H1 (cell line): ENCODE data around the gene JMJD8. TPM values are rescaled to one million over a fixed set of nuclear protein-coding genes. Genes with fewer than 3 reads are reported as not detected.

ENCODE experiments used
- CTCF ChIA-PET: fragments of 300-600 bp; sonication (Branson Sonifier 250); formaldehyde crosslinking; loops from one replicate; lab custom pipeline; 2021; ENCODE audit not compliant: partially characterized antibody; lab: Charles Lee
- POLR2A ChIA-PET: fragments of 300-600 bp; sonication (Branson Sonifier 250); formaldehyde crosslinking; loops from one replicate; lab custom pipeline; 2021; ENCODE audit warnings: inconsistent platforms; ENCODE audit not compliant: partially characterized antibody; lab: Charles Lee
- DNase-seq, 2 experiments: peaks; one replicate each; pipeline versions ENCODE4 v3.0.0 to v3.0.0-alpha.2; 2010 to 2022; ENCODE audit warnings: low spot score in 2 of 2, low read depth in 1 of 2, mixed read lengths in 1 of 2
- FAIRE-seq: peaks from 2 replicates; lab custom pipeline; 2011; peaks lifted over from hg19 to GRCh38; lab: Jason Lieb, UNC
- H2AFZ ChIP-seq: 2 replicates; pipeline ENCODE4 v1.8.1; 2012; ENCODE audit warnings: low read length, inconsistent platforms
- H2AK5ac ChIP-seq: 2 replicates; pipeline ENCODE4 v1.6.1; 2013; ENCODE audit warnings: low read depth, low read length
- H2BK120ac ChIP-seq: replicated peaks from 2 replicates; pipeline ENCODE3; 2013; ENCODE audit warnings: low read depth, low read length, inconsistent platforms
- H2BK12ac ChIP-seq: 2 replicates; pipeline ENCODE4 v1.6.1; 2013; ENCODE audit warnings: low read depth, low read length
- H2BK15ac ChIP-seq: 2 replicates; pipeline ENCODE4 v1.6.1; 2013; ENCODE audit warnings: low read length
- H2BK20ac ChIP-seq: 2 replicates; pipeline ENCODE4 v1.6.1; 2013; ENCODE audit warnings: low read length
- H2BK5ac ChIP-seq: 2 replicates; pipeline ENCODE4 v1.6.1; 2013; ENCODE audit warnings: low read depth, low read length
- H3K14ac ChIP-seq: 2 replicates; pipeline ENCODE4 v1.6.1; 2013; ENCODE audit warnings: inconsistent platforms; ENCODE audit not compliant: insufficient read length
- H3K18ac ChIP-seq: 2 replicates; pipeline ENCODE4 v1.6.1; 2013; ENCODE audit warnings: low read length; ENCODE audit errors: extremely low read depth
- H3K23ac ChIP-seq: 2 replicates; pipeline ENCODE4 v1.6.1; 2013; ENCODE audit warnings: inconsistent platforms; ENCODE audit not compliant: insufficient read length
- H3K23me2 ChIP-seq: 2 replicates; pipeline ENCODE4 v1.6.1; 2013; ENCODE audit warnings: low read depth, low read length
- H3K27ac ChIP-seq: 2 replicates; pipeline ENCODE4 v1.6.1; 2011; ENCODE audit warnings: low read depth, low read length, inconsistent platforms
- H3K27me3 ChIP-seq, 4 experiments: replicated peaks in 1 of 4; 1 replicate in 1 of 4; 2 replicates in 3 of 4; pipeline versions ENCODE4 v1.6.1 to v1.8.1; 2011 to 2013; ENCODE audit warnings: low read length in 3 of 4, mild to moderate bottlenecking in 3 of 4, inconsistent platforms in 2 of 4, mixed read lengths in 2 of 4, moderate library complexity in 1 of 4; ENCODE audit not compliant: control insufficient read depth in 3 of 4, insufficient read depth in 3 of 4; ENCODE audit errors: extremely low read depth in 1 of 4
- H3K36me3 ChIP-seq, 4 experiments: 2 replicates each; pipeline versions ENCODE4 v1.6.1 to v1.8.1; 2011 to 2013; ENCODE audit warnings: mild to moderate bottlenecking in 4 of 4, low read length in 3 of 4, moderate library complexity in 2 of 4, control low read depth in 1 of 4, inconsistent platforms in 1 of 4; ENCODE audit not compliant: insufficient read depth in 4 of 4, control insufficient read depth in 2 of 4
- H3K4ac ChIP-seq: replicated peaks from 2 replicates; pipeline ENCODE3; 2013; ENCODE audit warnings: low read length, low read depth, mixed read lengths, inconsistent platforms; ENCODE audit not compliant: insufficient read length
- H3K4me1 ChIP-seq, 4 experiments: replicated peaks in 1 of 4; 1 replicate in 1 of 4; 2 replicates in 3 of 4; pipeline versions ENCODE4 v1.6.1 to v1.8.1; 2011 to 2013; ENCODE audit warnings: low read length in 3 of 4, inconsistent platforms in 2 of 4, mixed read lengths in 1 of 4; ENCODE audit not compliant: insufficient read depth in 4 of 4, control insufficient read depth in 3 of 4
- H3K4me2 ChIP-seq, 2 experiments: 2 replicates each; pipeline versions ENCODE4 v1.6.1 to v1.8.1; 2011 to 2013; ENCODE audit warnings: low read depth in 2 of 2, low read length in 2 of 2, control low read depth in 1 of 2, inconsistent platforms in 1 of 2, mild to moderate bottlenecking in 1 of 2; ENCODE audit not compliant: insufficient read depth in 1 of 2
- H3K4me3 ChIP-seq, 4 experiments: fragments of 200-600, 300-600 bp in 1 of 4; sonication (generic), shearing (Covaris generic), sonication (Bioruptor Twin) in 1 of 4; 2 replicates each; pipeline versions ENCODE4 v1.5.1 to v1.8.1; 2011 to 2016; ENCODE audit warnings: low read length in 4 of 4, low read depth in 3 of 4, control low read depth in 2 of 4, inconsistent platforms in 2 of 4, mild to moderate bottlenecking in 2 of 4, mixed read lengths in 1 of 4, moderate library complexity in 1 of 4; ENCODE audit not compliant: insufficient read depth in 2 of 4; ENCODE audit errors: extremely low read depth in 1 of 4
- H3K56ac ChIP-seq: replicated peaks from 2 replicates; pipeline ENCODE3; 2013; ENCODE audit warnings: low read depth, mild to moderate bottlenecking, mixed read lengths, low read length, inconsistent platforms; ENCODE audit not compliant: insufficient read length
- H3K79me1 ChIP-seq: 2 replicates; pipeline ENCODE4 v1.6.1; 2013; ENCODE audit warnings: low read depth, low read length, control low read depth
- H3K79me2 ChIP-seq, 2 experiments: 2 replicates each; pipeline versions ENCODE4 v1.6.1 to v1.8.1; 2012 to 2013; ENCODE audit warnings: low read length in 2 of 2, mild to moderate bottlenecking in 2 of 2, inconsistent platforms in 1 of 2; ENCODE audit not compliant: insufficient read depth in 2 of 2, control insufficient read depth in 1 of 2
- H3K9ac ChIP-seq, 4 experiments: replicated peaks in 1 of 4; 1 replicate in 1 of 4; 2 replicates in 3 of 4; pipeline versions ENCODE4 v1.6.1 to v1.8.1; 2011 to 2013; ENCODE audit warnings: low read depth in 3 of 4, low read length in 3 of 4, control low read depth in 2 of 4, mild to moderate bottlenecking in 2 of 4, moderate library complexity in 2 of 4, inconsistent platforms in 1 of 4; ENCODE audit errors: extremely low read depth in 1 of 4
- H3K9me3 ChIP-seq, 2 experiments: 2 replicates each; pipeline versions ENCODE4 v1.6.1 to v1.8.1; 2012 to 2013; ENCODE audit warnings: mild to moderate bottlenecking in 2 of 2, moderate library complexity in 2 of 2, control low read depth in 1 of 2, inconsistent platforms in 1 of 2, low read depth in 1 of 2, low read length in 1 of 2, mixed read lengths in 1 of 2; ENCODE audit not compliant: insufficient read depth in 2 of 2
- H4K20me1 ChIP-seq, 2 experiments: replicated peaks in 1 of 2; 2 replicates each; pipeline versions ENCODE3 to v1.8.1; 2011 to 2013; ENCODE audit warnings: inconsistent platforms in 2 of 2, low read length in 2 of 2, mild to moderate bottlenecking in 1 of 2; ENCODE audit not compliant: insufficient read depth in 2 of 2, control insufficient read depth in 1 of 2
- H4K5ac ChIP-seq: 2 replicates; pipeline ENCODE4 v1.6.1; 2013; ENCODE audit warnings: low read length, low read depth, mixed read lengths, inconsistent platforms; ENCODE audit not compliant: insufficient read length
- H4K8ac ChIP-seq: 2 replicates; pipeline ENCODE4 v1.8.0; 2013; ENCODE audit warnings: mild to moderate bottlenecking, moderate library complexity, low read length, inconsistent platforms; ENCODE audit not compliant: insufficient read depth; ENCODE audit errors: extremely low read depth
- H4K91ac ChIP-seq: replicated peaks from 2 replicates; pipeline ENCODE3; 2013; ENCODE audit warnings: low read length, mixed read lengths, inconsistent platforms; ENCODE audit not compliant: insufficient read length
- BCL11A ChIP-seq, 2 experiments: IDR thresholded peaks; one replicate each; pipeline ENCODE4 v1.6.1; 2011; ENCODE audit warnings: low read depth in 2 of 2, low read length in 2 of 2, mild to moderate bottlenecking in 2 of 2
- CEBPB ChIP-seq: IDR thresholded peaks from 2 replicates; pipeline ENCODE4 v1.6.1; 2012; ENCODE audit warnings: low read depth, low read length
- EGR1 ChIP-seq: IDR thresholded peaks from 2 replicates; pipeline ENCODE4 v1.6.1; 2011; ENCODE audit warnings: low read depth, low read length, borderline replicate concordance
- FOSL1 ChIP-seq: IDR thresholded peaks from 2 replicates; pipeline ENCODE4 v1.6.1; 2011; ENCODE audit warnings: mild to moderate bottlenecking, low read depth, low read length, moderate library complexity; ENCODE audit not compliant: insufficient read depth
- KDM1A ChIP-seq: fragments of 200-600, 300-600 bp; sonication (generic); IDR thresholded peaks from 2 replicates; pipeline ENCODE4 v1.7.1; 2016; ENCODE audit warnings: mild to moderate bottlenecking, low read length, borderline replicate concordance
- KDM5A ChIP-seq: fragments of 200-600 bp; IDR thresholded peaks from 2 replicates; pipeline ENCODE4 v1.7.1; 2012; ENCODE audit warnings: mild to moderate bottlenecking, low read length, inconsistent platforms, mixed read lengths
- POLR2AphosphoS5 ChIP-seq: IDR thresholded peaks from 2 replicates; pipeline ENCODE4 v1.6.1; 2011; ENCODE audit warnings: low read depth, low read length
- RAD21 ChIP-seq, 2 experiments: IDR thresholded peaks in 1 of 2; conservative IDR thresholded peaks in 1 of 2; 2 replicates each; pipeline ENCODE4 v1.6.1; 2011; ENCODE audit warnings: low read depth in 2 of 2, low read length in 2 of 2, improper control_type of control experiment in 1 of 2, inconsistent platforms in 1 of 2, mild to moderate bottlenecking in 1 of 2, moderate library complexity in 1 of 2
- RNF2 ChIP-seq: fragments of 200-900, 300-1000 bp; sonication (generic); IDR thresholded peaks from 2 replicates; pipeline ENCODE4 v1.7.1; 2016; ENCODE audit warnings: borderline replicate concordance, low read depth, mild to moderate bottlenecking, antibody characterized with exemption, low read length; ENCODE audit not compliant: poor library complexity, severe bottlenecking; ENCODE audit errors: missing control alignments
- SIN3A ChIP-seq, 2 experiments: IDR thresholded peaks in 1 of 2; conservative IDR thresholded peaks in 1 of 2; 2 replicates each; pipeline ENCODE4 v1.6.1; 2011 to 2012; ENCODE audit warnings: low read length in 2 of 2, improper control_type of control experiment in 1 of 2, low read depth in 1 of 2, mild to moderate bottlenecking in 1 of 2
- SP1 ChIP-seq: IDR thresholded peaks from 2 replicates; pipeline ENCODE4 v1.6.1; 2011; ENCODE audit warnings: low read depth, low read length
- TAF7 ChIP-seq: optimal IDR thresholded peaks from 2 replicates; pipeline ENCODE3; 2011; ENCODE audit warnings: low read depth, mild to moderate bottlenecking, inconsistent platforms, low read length, moderate library complexity, borderline replicate concordance
- WGBS, 2 experiments: shearing (Covaris generic) in 1 of 2; methylation state at CpG; one replicate each; pipeline versions ENCODE4 v1.1.6 to v1.1.7; 2013 to 2015; ENCODE audit warnings: low lambda C conversion rate in 2 of 2, mixed read lengths in 2 of 2, inconsistent platforms in 1 of 2, low coverage in 1 of 2, missing lambda C conversion rate in 1 of 2; ENCODE audit not compliant: insufficient replicate concordance in 2 of 2, insufficient coverage in 1 of 2, insufficient read length in 1 of 2; ENCODE audit errors: extremely low coverage in 1 of 2, missing lambda C conversion rate in 1 of 2; 5-methylcytosine and 5-hydroxymethylcytosine counted together
- polyA plus RNA-seq, 7 experiments: library from polyadenylated mRNA; depleted of rRNA in 3 of 7; stranded (reverse) in 5 of 7; unstranded in 2 of 7; fragments of >200 nt in 5 of 7; fragments of 200-250 nt in 2 of 7; gene quantifications; 1 replicate in 5 of 7; 2 replicates in 1 of 7; 4 replicates in 1 of 7; pipeline versions ENCODE4 v1.2.1 to v1.2.3, GENCODE V29; 2011 to 2013; ENCODE audit warnings: missing spikeins in 2 of 7, mixed read lengths in 2 of 7
- total RNA-seq: library from RNA; stranded (reverse); fragmentation: NEBNext Ultra II Directional; extraction: Animal tissue kit (Norgen Biotek cat#: 25700); gene quantifications from 2 replicates; pipeline ENCODE4 v1.2.1, GENCODE V29; 2021
- TF ChIP-seq, protein P1 (sequence below): IDR thresholded peaks from 2 replicates; pipeline ENCODE4 v1.6.1; 2012; ENCODE audit warnings: inconsistent platforms

JMJD8 gene
- total and polyA plus RNA-seq, 2 of the 8 experiments (the other 6 are each of a cell fraction or from before 2014, with no cell fraction given): 46.4 to 87.4 TPM

DNA sequence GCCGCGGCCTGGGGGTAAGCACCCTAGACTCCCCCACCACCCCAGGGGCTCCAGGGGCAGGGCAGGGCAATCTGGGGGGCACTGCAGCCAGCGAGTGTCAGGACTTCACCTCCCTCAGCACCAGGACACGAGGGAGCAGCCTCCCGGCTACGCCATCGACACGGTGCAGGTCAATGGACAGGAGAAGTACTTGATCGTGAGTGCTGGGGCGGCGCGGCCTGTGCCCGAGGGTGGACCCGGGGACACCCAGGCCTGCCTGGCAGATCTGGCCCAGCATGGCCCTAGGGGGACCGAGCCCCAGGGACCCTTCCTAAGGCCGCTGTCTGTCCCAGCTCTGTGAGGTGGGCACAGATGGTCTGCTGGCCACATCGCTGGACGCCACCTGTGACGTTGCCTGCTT is 11.8 kb downstream of the JMJD8 start:
- Histone ChIP-seq H3K9me3 (no peaks in the 10 kb centered on the region), H3K4ac (no peak overlapping the region), H3K79me2 (peaks cover 0 to 13% of the 10 kb centered on the region in 2 experiments; a peak in 1 of 4 replicates), H3K27ac (no peak overlapping the region), H4K91ac (no peak overlapping the region), H4K8ac (no peak overlapping the region), H2BK12ac (no peak overlapping the region), H3K36me3 (peaks cover 14 to 44% (median 33%) of the 10 kb centered on the region in 4 experiments), H3K9ac (no peak overlapping the region), H3K56ac (no peak overlapping the region), H4K20me1 (peaks cover 5 to 27% of the 10 kb centered on the region in 2 experiments), H3K23me2 (peaks cover 12% of the 10 kb centered on the region), H3K27me3 (peaks cover 0 to 2% (median 0%) of the 10 kb centered on the region in 4 experiments; a peak in 2 of 7 replicates), H3K4me1 (peaks cover 0 to 27% (median 24%) of the 10 kb centered on the region in 4 experiments; a peak in 6 of 7 replicates), H3K4me3 (no peak overlapping the region), H3K23ac (no peak overlapping the region), H3K14ac (no peak overlapping the region), H3K79me1 (peaks cover 13% of the 10 kb centered on the region), H2BK5ac (no peak overlapping the region), H3K4me2 (no peak overlapping the region), H2BK15ac (no peak overlapping the region), H2AK5ac (no peak overlapping the region), H2AFZ (no peak overlapping the region), H3K18ac (no peak overlapping the region), H4K5ac (no peak overlapping the region), H2BK20ac (no peak overlapping the region), H2BK120ac (no peak overlapping the region)
- CTCF ChIA-PET: interaction anchor here (1.3 to 12.0 kb wide), 4 partner anchors 12 to 90 kb away, joined by 5 to 75 read pairs (median 5); partner anchors contain the start of gene WDR24
- FAIRE-seq (no peak), DNase-seq (no peak)
- POLR2A ChIA-PET: interaction anchor here (1.0 to 17.4 kb wide), 4 partner anchors 6 to 40 kb away, joined by 3 to 214 read pairs (median 108); partner anchors contain the start of genes JMJD8, RHBDL1, RHOT2 and STUB1
- WGBS, 2 experiments: 93% methylated on average over 18 of the region's 19 CpGs; no CpG with 5 or more reads in 1 of the 2 experiments
- TF ChIP-seq KDM1A: no peak
- no peak for TF ChIP-seq FOSL1
- no peak for TF ChIP-seq TAF7
- no peak for TF ChIP-seq KDM5A
- TF ChIP-seq CEBPB: no peak
- TF ChIP-seq BCL11A (IDR thresholded peaks at IDR 0.05; ENCODE audit: low read depth in 2 of 2, low read length in 2 of 2): no peak
- no peak for TF ChIP-seq EGR1
- TF ChIP-seq RNF2: no peak
- no peak for TF ChIP-seq POLR2AphosphoS5
- TF ChIP-seq, protein P1, sequence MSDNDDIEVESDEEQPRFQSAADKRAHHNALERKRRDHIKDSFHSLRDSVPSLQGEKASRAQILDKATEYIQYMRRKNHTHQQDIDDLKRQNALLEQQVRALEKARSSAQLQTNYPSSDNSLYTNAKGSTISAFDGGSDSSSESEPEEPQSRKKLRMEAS: no peak
- TF ChIP-seq RAD21 (IDR thresholded peaks at IDR 0.05 in 1 of 2, conservative IDR thresholded peaks at IDR 0.05 in 1 of 2; ENCODE audit: low read depth in 2 of 2, low read length in 2 of 2): no peak
- no peak for TF ChIP-seq SIN3A (conservative IDR thresholded peaks at IDR 0.05 in 1 of 2, IDR thresholded peaks at IDR 0.05 in 1 of 2; ENCODE audit: low read depth in 1 of 2, low read length in 2 of 2)
- no peak for TF ChIP-seq SP1
